ENCODE results near the gene ARL3.

The ARL3 gene

DNA sequence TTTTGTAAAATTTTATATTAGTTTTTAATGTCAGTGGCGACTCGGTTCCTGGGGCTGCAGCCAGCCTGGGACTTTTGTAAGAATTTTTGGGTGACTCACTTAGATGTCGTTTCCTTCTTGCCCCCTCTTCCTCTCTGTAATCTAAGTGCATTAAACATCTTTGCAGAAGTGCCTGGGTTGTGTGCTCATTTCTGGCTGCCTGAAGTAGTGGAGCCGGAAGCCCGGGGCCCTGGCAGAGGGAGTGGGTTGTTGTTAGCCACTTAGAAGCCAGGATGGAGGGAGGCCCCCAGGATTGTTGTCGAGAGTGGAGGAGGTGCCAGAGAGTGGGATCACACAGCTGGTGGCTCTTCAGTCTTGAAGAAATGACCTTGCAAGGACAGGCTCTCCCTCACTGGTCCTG is 80.9 kb downstream of the ARL3 start:
- DNase-seq = no peak

DNA sequence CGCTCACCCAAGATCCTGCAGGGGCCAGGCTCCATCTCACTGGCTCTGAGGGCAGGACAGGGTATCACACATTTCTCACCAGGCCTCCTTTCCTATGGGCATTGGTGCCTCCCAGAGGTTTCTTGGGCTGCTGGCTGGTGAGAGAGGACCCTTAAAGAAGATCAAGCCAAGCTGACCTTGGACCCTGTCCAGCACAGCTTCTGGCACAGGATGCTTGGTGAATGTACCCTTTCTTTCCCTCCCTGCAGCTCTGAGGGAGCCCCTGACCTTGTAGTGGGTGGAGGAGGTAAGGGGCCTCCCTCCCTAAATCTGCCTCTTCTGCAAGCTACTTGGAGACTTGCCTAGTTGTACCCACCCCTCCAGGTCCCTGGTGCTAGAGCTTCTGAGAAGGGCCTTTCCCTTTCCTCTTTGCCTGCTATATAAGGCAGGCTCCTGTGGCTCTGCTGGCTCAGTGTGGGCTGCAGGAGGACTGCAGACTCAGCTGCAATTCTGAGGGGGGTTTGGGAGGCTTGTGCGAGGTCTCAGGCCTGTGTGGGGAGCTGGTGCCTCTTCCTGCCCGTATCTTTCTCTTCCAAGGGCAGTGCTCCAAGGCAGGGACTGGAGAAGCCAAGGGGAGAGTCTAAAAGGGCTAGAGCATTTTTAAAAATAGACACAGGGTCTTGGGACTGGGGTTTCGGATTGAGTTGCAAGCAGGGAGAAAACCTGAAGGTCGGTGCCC is 81.6 kb downstream of the ARL3 start:
- DNase-seq = no peak

DNA sequence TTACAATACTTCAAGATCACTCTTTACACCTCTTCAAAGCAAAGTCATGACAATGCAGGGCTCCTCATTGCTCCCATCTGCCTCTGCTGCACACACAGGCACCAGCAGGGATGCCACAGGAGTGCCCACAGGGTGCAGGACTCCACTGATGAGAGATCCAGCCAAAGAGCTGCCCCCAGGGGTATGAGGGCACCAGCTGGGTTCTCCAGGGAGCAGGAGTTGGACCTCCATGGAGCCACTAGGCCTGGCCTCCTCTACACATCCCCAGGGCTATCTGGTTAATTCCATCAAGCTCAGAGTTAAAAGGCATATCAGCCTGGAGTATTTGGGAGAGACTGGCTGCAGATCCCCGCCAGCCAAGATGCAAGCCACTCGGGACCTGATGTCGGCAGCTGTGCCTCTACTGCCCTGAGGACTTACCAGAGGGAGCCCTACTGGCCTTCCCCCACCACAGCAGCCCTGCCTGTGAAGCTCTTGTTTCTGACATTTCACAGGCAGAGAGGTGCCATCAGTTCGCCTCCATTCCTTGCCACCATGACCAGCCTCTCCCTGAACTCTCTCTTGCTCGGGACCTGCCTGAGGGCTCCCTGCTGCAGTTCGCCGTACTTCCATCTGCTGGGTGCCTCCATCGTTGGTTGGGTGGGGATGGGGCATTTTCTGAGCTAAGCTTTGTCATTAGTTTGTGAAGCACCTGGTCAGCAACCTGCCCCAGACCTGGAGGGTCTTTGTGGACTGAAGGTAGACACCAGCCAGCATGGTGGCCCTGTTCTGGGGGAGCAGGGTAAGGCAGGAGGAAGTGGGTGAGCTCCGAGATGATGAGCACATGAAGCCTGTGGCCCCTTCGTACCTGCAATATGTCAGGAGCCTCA is 82.4 kb downstream of the ARL3 start:
- DNase-seq = no peak

DNA sequence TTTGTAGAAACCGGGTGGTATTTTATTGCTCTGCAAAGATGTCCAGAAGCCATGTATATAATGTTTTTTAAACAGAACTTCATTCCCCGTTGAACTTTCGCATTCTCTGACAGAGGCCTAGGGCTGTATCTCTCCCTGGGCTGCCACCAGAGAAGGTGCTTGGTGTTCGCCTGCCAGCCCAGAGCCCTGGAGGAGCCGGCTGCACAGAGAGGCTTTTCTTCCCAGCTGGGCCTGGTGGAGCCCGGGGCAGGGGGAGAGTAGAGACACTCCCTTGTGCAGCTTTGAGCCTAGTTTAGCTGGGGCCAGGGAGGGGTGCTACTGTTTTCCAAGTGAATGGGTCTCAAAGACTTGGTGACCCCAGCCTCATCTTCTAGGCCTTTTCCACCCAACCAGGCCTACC is 83.5 kb downstream of the ARL3 start:
- no peak for DNase-seq

DNA sequence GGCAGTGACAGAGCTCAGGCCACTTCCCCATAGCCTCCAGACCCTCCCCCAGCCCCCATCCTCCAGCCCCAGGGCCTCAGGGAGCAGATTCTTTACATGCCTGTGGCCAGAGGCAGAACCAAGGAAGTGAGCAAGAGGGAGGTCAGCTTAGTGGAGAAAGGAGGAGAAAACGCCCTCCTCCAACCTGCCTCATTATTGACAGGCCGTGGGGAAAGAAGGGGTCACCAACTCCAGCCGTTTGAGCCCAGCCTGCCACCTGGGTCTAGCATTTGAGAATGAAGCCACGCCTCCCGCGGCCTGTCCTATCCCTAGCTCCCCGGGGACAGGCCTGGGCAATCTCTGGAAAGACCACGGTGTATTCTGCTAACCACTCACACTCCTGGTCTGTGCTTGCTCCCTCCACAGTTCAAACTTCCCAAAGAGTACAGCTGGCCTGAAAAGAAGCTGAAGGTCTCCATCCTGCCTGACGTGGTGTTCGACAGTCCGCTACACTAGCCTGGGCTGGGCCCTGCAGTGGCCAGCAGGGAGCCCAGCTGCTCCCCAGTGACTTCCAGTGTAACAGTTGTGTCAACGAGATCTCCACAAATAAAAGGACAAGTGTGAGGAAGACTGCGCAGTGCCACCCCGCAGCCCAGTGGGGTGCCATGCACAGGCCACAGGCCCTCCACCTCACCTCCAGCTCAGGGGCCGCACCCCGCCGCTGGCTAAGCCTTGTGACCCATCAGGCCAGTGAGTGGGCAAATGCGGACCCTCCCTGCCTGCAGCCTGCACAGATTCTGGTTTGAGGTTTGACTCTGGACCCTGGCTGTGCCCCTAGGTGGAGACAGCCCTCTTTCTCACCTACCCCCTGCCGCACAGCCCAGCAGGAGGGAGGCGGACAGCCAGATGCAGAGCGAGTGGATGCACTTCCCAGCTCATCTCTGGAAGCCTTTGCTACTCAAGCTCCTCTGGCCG is 84.3 kb downstream of the ARL3 start:
- no peak for DNase-seq

DNA sequence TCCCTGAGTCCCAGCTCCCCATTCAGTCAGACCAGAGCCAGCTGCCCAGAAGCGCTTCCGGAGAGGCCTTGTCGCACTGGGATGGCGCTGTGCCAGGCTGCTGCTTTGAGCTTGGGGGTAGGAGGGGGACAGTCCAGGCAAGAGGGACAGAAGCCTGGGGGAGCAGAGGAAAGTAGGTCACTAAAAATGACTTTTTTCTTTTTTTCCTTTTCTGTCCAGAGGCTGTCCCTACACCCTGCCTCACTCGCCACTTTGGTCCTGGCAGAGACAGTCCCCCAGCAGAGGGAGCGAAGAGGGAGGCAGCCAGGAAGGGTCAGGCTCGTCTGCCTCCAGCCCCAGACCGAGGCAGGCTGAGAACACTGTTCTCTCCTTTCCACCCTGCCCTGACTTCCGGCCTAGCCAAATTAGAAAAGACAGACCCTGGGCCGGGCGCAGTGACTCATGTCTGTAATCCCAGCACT is 85.7 kb downstream of the ARL3 start:
- DNase-seq = no peak

DNA sequence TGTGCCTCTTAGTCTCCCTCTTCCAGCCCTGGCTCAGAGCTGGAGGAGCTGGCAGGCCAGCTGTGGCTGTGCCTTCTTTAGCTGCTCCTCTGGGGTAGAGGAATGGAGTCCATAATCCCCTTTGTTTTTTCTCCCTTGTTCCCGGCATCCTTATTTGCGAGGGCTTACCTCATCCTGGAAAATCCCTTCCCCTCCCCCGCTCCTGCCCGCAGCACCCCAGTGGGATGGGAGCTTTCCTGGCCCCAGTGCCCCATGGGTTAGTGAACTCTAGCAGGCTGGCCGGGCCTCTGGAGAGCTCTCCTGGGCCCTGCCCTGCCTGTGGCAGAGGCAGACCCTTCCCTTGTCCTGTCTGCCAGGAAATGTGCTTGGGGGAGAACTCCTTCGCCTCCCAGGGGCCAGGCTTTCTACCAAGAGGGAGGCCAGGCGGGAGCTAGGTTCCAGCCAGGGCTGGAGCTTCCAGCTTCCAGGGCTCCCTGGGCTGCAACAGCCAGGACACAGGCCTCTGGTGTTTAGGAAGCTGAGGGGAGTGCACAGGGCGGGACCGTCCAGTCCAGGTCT is 86.4 kb downstream of the ARL3 start:
- DNase-seq = no peak

DNA sequence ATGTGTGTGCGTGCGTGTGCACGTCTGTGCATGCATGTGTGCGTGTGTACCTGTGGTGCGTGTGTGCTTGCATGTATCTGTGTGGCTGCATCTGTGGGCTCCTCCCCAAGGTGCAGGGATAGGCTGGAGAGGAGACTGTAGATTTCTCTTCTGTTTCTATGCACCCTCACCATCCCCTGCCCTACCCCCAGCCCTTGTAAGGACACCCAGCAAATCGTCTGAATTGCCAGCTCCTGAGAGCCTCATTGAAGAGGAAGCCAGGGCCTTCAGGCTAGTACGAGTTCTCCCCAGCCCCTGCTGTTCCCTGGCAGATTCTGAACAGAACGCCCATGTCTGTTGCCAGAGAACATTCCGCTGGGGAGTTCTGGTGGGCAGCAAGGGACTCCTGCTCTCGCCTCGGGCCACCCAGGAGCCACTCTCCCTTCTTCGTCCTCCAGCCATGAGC is 86.9 kb downstream of the ARL3 start:
- no peak for DNase-seq

DNA sequence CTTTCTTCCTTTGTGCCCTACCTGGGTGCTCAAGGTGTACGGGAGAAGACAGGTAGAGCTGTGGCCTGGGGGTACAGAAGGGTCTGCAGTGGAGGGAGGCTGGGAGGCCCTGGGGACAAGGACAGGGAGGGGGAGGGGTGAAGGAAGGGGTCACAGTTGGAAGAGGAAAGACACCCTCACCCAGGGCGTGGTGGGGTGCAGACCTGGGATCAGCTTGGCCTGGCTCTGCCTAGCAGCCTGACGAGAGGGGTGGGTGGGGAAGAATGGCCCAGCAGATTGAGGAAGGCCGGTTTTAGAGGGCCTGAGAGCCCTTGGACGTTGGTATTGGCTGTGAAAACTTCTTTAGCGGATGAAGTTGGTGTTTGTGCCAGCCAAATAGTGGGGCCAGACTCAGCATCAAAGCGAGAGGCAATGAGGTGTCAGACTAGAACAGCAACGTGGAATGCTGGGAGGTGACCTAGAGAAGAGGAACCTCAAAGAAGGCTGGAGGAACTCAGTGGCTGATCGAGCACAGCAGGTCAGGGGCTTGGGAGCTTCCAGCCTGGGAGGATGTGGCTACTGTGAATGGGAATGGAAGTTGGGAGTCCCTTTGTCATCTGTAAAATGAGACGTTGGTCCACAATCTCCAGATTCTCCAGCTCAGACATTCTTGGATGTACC is 88.0 kb downstream of the ARL3 start:
- no peak for DNase-seq

DNA sequence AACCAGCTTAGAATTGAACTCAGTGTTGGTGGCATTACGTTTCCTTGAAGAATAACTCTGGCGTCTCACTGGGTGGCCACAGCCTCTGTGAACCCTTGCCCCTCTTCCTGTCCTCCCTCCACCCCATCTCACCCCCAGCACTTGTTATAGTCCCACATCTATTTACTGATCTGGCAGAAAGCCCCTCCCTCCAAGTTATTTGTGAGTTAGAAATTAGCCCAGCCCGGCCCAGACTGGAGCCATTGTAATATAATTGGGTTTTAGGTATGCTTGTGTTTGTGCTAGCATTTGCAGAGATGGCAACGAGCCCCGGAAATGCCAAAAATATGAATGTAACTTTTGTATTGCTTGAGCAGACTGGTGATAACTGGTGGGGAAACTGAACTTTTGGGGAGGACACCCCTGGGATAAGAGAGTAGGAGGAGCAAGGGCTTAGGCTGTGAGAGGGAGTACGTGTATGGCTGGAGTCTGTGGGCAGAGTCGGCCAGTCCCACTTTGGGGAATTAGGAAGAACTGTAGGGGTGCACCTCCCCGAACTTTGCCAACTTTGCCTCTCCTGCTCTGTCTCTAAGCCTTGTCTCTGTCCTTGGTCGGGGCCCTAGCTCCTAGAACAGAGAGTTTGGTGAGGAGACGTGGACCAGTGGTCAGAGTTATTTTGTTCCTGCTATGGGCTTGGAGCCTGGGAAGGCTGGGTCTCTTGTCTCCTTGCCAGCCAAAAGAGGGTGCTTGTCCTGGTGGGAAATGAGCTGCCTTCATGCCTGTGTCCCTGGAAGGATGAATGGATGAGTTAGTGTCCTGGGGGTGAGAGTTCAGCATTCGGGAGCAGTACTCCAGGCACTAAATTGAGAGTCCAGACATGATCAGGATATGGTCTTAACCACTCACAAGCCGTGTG is 89.2 kb downstream of the ARL3 start:
- DNase-seq = no peak

DNA sequence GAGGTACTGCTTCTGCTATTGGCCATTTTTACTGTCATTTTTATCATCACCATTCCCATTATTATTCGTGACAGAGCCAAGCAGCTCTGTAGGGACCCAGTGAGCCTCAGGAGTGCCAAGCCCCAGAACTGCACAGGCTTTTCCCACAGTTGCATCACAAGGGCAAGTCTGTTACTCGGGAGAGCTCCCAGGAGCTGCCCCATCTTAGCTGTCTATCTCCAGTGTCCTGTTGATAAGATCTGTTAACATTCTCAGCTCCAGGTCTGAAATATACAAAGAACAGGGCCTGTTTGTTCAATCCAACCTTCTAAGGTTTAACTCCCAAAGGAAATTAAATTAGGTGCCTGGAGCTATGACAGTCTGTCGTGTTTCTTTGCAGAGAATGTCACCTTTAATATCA is 90.1 kb downstream of the ARL3 start:
- no peak for DNase-seq

Measured in NCI-H1694 treated with DMSO at 0.1 percent for 48 hours (cell line).